Neural cell (in vitro differentiated cells): Measurements from ENCODE around the gene IWS1. TPM values are rescaled to one million over a fixed set of nuclear protein-coding genes. Genes with fewer than 3 reads are reported as not detected.

ENCODE experiments used
- H2AFZ ChIP-seq: fragments of 200-600, 300-800 bp; sonication (generic), shearing (Covaris generic); 2 replicates; pipeline ENCODE4 v1.6.0; 2014; ENCODE audit warnings: low read depth, mild to moderate bottlenecking, antibody characterized with exemption, low read length, moderate library complexity
- H3F3A ChIP-seq: fragments of 200-600 bp; shearing (Covaris generic); 2 replicates; pipeline ENCODE4 v1.6.1; 2016; ENCODE audit warnings: mild to moderate bottlenecking, moderate library complexity, mixed read lengths, antibody characterized with exemption, low read length; ENCODE audit not compliant: insufficient read depth, poor library complexity, severe bottlenecking
- H3K27ac ChIP-seq: fragments of 200-600, 300-800 bp; sonication (generic), shearing (Covaris generic); 2 replicates; pipeline ENCODE4 v1.5.1; 2014; ENCODE audit warnings: mild to moderate bottlenecking, low read length, moderate library complexity
- H3K27me3 ChIP-seq: fragments of 300-800, 200-600 bp; sonication (generic), shearing (Covaris generic); 2 replicates; pipeline ENCODE4 v1.6.0; 2014; ENCODE audit warnings: mild to moderate bottlenecking, low read depth, low read length, moderate library complexity; ENCODE audit not compliant: insufficient read depth
- H3K36me3 ChIP-seq: fragments of 300-800, 200-600 bp; sonication (generic), shearing (Covaris generic); 2 replicates; pipeline ENCODE4 v1.5.1; 2014; ENCODE audit warnings: mild to moderate bottlenecking, antibody characterized with exemption, low read length, moderate library complexity; ENCODE audit not compliant: insufficient read depth
- H3K4me2 ChIP-seq: fragments of 300-800, 200-600 bp; sonication (generic), shearing (Covaris generic); 2 replicates; pipeline ENCODE4 v1.6.0; 2014; ENCODE audit warnings: mild to moderate bottlenecking, low read length
- H3K4me3 ChIP-seq: fragments of 300-800, 200-600 bp; sonication (generic), shearing (Covaris generic); 2 replicates; pipeline ENCODE4 v1.5.1; 2014; ENCODE audit warnings: mild to moderate bottlenecking, low read length, moderate library complexity
- H3K79me2 ChIP-seq: fragments of 200-600 bp; shearing (Covaris generic); replicated peaks from 2 replicates; pipeline ENCODE4 v1.6.0; 2014; ENCODE audit warnings: mild to moderate bottlenecking, low read length, moderate library complexity; ENCODE audit not compliant: insufficient read depth
- H3K9ac ChIP-seq: fragments of 300-800, 200-600 bp; sonication (generic), shearing (Covaris generic); 2 replicates; pipeline ENCODE4 v1.6.1; 2016; ENCODE audit warnings: mild to moderate bottlenecking, low read length, mixed read lengths
- H3K9me2 ChIP-seq: fragments of 200-600 bp; shearing (Covaris generic); 2 replicates; pipeline ENCODE4 v1.6.1; 2016; ENCODE audit warnings: mild to moderate bottlenecking, low read length, mixed read lengths; ENCODE audit not compliant: insufficient read depth
- H3K9me3 ChIP-seq: fragments of 200-600, 300-800 bp; sonication (generic), shearing (Covaris generic); 2 replicates; pipeline ENCODE4 v1.6.1; 2016; ENCODE audit warnings: mild to moderate bottlenecking, mixed run types, low read length, moderate library complexity, mixed read lengths
- H4K20me1 ChIP-seq: fragments of 200-600 bp; shearing (Covaris generic); 2 replicates; pipeline ENCODE4 v1.6.1; 2016; ENCODE audit warnings: mild to moderate bottlenecking, mixed run types; ENCODE audit not compliant: insufficient read depth
- CTCF ChIP-seq: fragments of 450-650 bp; IDR thresholded peaks from 2 replicates; pipeline ENCODE4 v1.5.1; 2014; ENCODE audit warnings: antibody characterized with exemption, mild to moderate bottlenecking, moderate library complexity; ENCODE audit not compliant: poor library complexity, severe bottlenecking
- EP300 ChIP-seq: fragments of 450-650 bp; conservative IDR thresholded peaks from 2 replicates; pipeline ENCODE4 v1.6.1; 2014; ENCODE audit warnings: antibody characterized with exemption, mild to moderate bottlenecking, moderate library complexity; ENCODE audit not compliant: poor library complexity, severe bottlenecking
- EZH2 ChIP-seq: fragments of 200-600, 300-800 bp; shearing (Covaris generic), sonication (generic); IDR thresholded peaks from 2 replicates; pipeline ENCODE4 v1.6.1; 2014; ENCODE audit warnings: antibody characterized with exemption, low read length, borderline replicate concordance, mild to moderate bottlenecking; ENCODE audit not compliant: insufficient read depth, poor library complexity, severe bottlenecking
- MXI1 ChIP-seq: fragments of 450-650 bp; conservative IDR thresholded peaks from 2 replicates; pipeline ENCODE4 v1.6.1; 2014; ENCODE audit warnings: antibody characterized with exemption, mild to moderate bottlenecking; ENCODE audit not compliant: poor library complexity, severe bottlenecking
- POLR2AphosphoS5 ChIP-seq: IDR thresholded peaks from 2 replicates; pipeline ENCODE4 v1.6.1; 2012
- RAD21 ChIP-seq: fragments of 450-650 bp; conservative IDR thresholded peaks from 2 replicates; pipeline ENCODE4 v1.6.1; 2014; ENCODE audit warnings: antibody characterized with exemption, mild to moderate bottlenecking, moderate library complexity
- SMC3 ChIP-seq: fragments of 450-650 bp; conservative IDR thresholded peaks from 2 replicates; pipeline ENCODE4 v1.6.1; 2014; ENCODE audit warnings: antibody characterized with exemption, mild to moderate bottlenecking, moderate library complexity; ENCODE audit not compliant: poor library complexity
- TAF1 ChIP-seq: IDR thresholded peaks from 2 replicates; pipeline ENCODE4 v1.6.1; 2012; ENCODE audit warnings: low read depth
- polyA plus RNA-seq: library from polyadenylated mRNA; depleted of rRNA; stranded (reverse); fragments of >200 nt; gene quantifications from 2 replicates; pipeline ENCODE4 v1.2.3, GENCODE V29; 2014
- TF ChIP-seq, protein P1 (sequence below): IDR thresholded peaks from 2 replicates; pipeline ENCODE4 v1.6.1; 2012; ENCODE audit warnings: borderline replicate concordance

IWS1 gene
- polyA plus RNA-seq, 1 donor from 2014 or later, result 49.3 TPM

GRCh38 chr2:127510073-127510472 is 16.2 kb downstream of the IWS1 start:
- H3K27ac ChIP-seq, result no peak overlapping the region
- no peaks in the 10 kb centered on the region for H3K27me3 ChIP-seq
- no peak for TF ChIP-seq EP300
- no peaks in the 10 kb centered on the region for H3K9me2 ChIP-seq
- H3F3A ChIP-seq, result no peaks in the 10 kb centered on the region
- H3K9ac ChIP-seq, result no peak overlapping the region
- no peak overlapping the region for H3K4me3 ChIP-seq
- H3K79me2 ChIP-seq, result peaks cover 43% of the 10 kb centered on the region
- H3K4me2 ChIP-seq, result no peak overlapping the region
- H4K20me1 ChIP-seq, result no peaks in the 10 kb centered on the region
- H2AFZ ChIP-seq, result no peak overlapping the region
- no peaks in the 10 kb centered on the region for H3K9me3 ChIP-seq
- H3K36me3 ChIP-seq, result no peaks in the 10 kb centered on the region

GRCh38 chr2:127508631-127509034 is 17.7 kb downstream of the IWS1 start:
- Histone ChIP-seq H3K36me3 (no peaks in the 10 kb centered on the region), H4K20me1 (no peaks in the 10 kb centered on the region), H3K4me2 (no peak overlapping the region), H3K9ac (no peak overlapping the region), H3K9me2 (no peaks in the 10 kb centered on the region), H3K27me3 (no peaks in the 10 kb centered on the region), H3K27ac (no peak overlapping the region), H3K9me3 (no peaks in the 10 kb centered on the region), H3F3A (no peaks in the 10 kb centered on the region), H3K79me2 (peaks cover 38% of the 10 kb centered on the region), H2AFZ (no peak overlapping the region), H3K4me3 (no peak overlapping the region)
- TF ChIP-seq MXI1 (no peak), EZH2 (no peak), SMC3 (no peak), EP300 (no peak), POLR2AphosphoS5 (no peak), RAD21 (no peak), CTCF (no peak), TAF1 (no peak)
- TF ChIP-seq, protein P1, sequence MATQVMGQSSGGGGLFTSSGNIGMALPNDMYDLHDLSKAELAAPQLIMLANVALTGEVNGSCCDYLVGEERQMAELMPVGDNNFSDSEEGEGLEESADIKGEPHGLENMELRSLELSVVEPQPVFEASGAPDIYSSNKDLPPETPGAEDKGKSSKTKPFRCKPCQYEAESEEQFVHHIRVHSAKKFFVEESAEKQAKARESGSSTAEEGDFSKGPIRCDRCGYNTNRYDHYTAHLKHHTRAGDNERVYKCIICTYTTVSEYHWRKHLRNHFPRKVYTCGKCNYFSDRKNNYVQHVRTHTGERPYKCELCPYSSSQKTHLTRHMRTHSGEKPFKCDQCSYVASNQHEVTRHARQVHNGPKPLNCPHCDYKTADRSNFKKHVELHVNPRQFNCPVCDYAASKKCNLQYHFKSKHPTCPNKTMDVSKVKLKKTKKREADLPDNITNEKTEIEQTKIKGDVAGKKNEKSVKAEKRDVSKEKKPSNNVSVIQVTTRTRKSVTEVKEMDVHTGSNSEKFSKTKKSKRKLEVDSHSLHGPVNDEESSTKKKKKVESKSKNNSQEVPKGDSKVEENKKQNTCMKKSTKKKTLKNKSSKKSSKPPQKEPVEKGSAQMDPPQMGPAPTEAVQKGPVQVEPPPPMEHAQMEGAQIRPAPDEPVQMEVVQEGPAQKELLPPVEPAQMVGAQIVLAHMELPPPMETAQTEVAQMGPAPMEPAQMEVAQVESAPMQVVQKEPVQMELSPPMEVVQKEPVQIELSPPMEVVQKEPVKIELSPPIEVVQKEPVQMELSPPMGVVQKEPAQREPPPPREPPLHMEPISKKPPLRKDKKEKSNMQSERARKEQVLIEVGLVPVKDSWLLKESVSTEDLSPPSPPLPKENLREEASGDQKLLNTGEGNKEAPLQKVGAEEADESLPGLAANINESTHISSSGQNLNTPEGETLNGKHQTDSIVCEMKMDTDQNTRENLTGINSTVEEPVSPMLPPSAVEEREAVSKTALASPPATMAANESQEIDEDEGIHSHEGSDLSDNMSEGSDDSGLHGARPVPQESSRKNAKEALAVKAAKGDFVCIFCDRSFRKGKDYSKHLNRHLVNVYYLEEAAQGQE, result no peak

DNA sequence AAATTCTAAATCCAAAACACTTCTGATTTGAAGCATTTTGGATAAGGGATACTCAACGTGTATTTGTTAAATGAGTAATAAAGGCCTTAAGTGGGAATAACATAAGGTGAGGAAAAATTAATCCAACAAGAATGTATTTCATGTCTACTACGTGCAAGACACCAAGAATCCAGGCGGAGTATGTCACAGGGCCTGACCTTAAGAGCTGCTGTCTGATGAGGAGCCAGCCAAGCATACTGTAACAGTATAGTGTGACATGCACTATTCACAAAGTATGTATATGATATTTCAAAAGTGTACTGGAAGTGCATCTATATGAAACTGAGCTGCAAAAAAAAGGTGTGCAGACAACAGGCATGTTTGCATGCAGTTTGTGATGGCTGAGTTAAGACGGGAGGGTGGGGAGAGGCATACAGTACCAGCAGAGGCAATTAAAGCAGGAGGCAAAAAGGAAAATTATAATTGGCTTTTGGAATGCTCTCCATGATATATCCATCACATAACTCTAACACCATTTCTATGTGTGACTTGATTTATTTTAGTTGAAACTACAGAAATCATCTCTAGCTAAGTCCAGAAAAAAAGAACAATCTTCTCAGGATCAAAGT is 18.2 kb downstream of the IWS1 start:
- TF ChIP-seq TAF1 (no peak), SMC3 (no peak), CTCF (no peak), POLR2AphosphoS5 (no peak), EP300 (no peak), EZH2 (no peak), MXI1 (no peak), RAD21 (no peak)
- TF ChIP-seq, protein P1, result no peak
- H3K9ac ChIP-seq, result no peak overlapping the region
- H3K27me3 ChIP-seq, result no peaks in the 10 kb centered on the region
- H3K9me3 ChIP-seq, result no peaks in the 10 kb centered on the region
- no peak overlapping the region for H3K4me3 ChIP-seq
- peaks cover 37% of the 10 kb centered on the region for H3K79me2 ChIP-seq
- H3K4me2 ChIP-seq, result no peak overlapping the region
- H3F3A ChIP-seq, result no peaks in the 10 kb centered on the region
- H4K20me1 ChIP-seq, result no peaks in the 10 kb centered on the region
- no peak overlapping the region for H2AFZ ChIP-seq
- H3K9me2 ChIP-seq, result no peaks in the 10 kb centered on the region
- H3K36me3 ChIP-seq, result no peaks in the 10 kb centered on the region
- H3K27ac ChIP-seq, result no peak overlapping the region
